HEK293 (cell line): ENCODE results near the gene TMEM35B.

Experiments used
- CTCF ChIA-PET: fragments of 350-600 bp; formaldehyde crosslinking; extraction: SDS; loops from one replicate; lab custom pipeline; 2021; ENCODE audit warnings: antibody characterized with exemption; lab: Yijun Ruan, JAX
- POLR2A ChIA-PET: fragments of 300-600 bp; formaldehyde crosslinking; extraction: SDS; loops from one replicate; lab custom pipeline; 2020; ENCODE audit warnings: antibody characterized with exemption, inconsistent platforms; lab: Yijun Ruan, JAX
- H3K27ac ChIP-seq: fragments of 200-500 bp; sonication (Bioruptor generic); 2 replicates; pipeline ENCODE4 v1.5.1; 2014; ENCODE audit warnings: low read depth, low read length, control low read depth, inconsistent platforms; ENCODE audit errors: extremely low read depth
- H3K36me3 ChIP-seq, 2 experiments: fragments of 200-500 bp in 1 of 2; sonication (Bioruptor generic) in 1 of 2; 1 replicate in 1 of 2; 2 replicates in 1 of 2; pipeline ENCODE4 v1.5.1; 2014 to 2017; ENCODE audit warnings: inconsistent platforms in 2 of 2, low read length in 2 of 2; ENCODE audit not compliant: control insufficient read depth in 2 of 2, insufficient read depth in 1 of 2
- H3K4me1 ChIP-seq: fragments of 200-500 bp; sonication (Bioruptor generic); 2 replicates; pipeline ENCODE4 v1.5.1; 2014; ENCODE audit warnings: mild to moderate bottlenecking, low read length, inconsistent platforms; ENCODE audit not compliant: control insufficient read depth, insufficient read depth
- H3K4me3 ChIP-seq: 2 replicates; pipeline ENCODE4 v1.5.1; 2011; ENCODE audit warnings: low read depth, mild to moderate bottlenecking, control low read depth, low read length, moderate library complexity
- H3K9me3 ChIP-seq: fragments of 200-500 bp; sonication (Bioruptor generic); 2 replicates; pipeline ENCODE4 v1.5.1; 2014; ENCODE audit warnings: low read depth, low read length, inconsistent platforms; ENCODE audit not compliant: control insufficient read depth, insufficient read depth
- PRDM1 ChIP-seq: fragments of 450-650 bp; formaldehyde crosslinking; IDR thresholded peaks from 2 replicates; pipeline ENCODE4; 2016; ENCODE audit warnings: missing biosample characterization, missing genetic modification characterization
- SP7 ChIP-seq: fragments of 450-650 bp; formaldehyde crosslinking; IDR thresholded peaks from 2 replicates; pipeline ENCODE4 v1.5.1; 2016; ENCODE audit warnings: missing biosample characterization, missing genetic modification characterization
- ZBTB1 ChIP-seq: fragments of 450-650 bp; formaldehyde crosslinking; IDR thresholded peaks from 2 replicates; pipeline ENCODE4 v1.5.1; 2016; ENCODE audit warnings: missing biosample characterization, missing genetic modification characterization
- ZBTB17 ChIP-seq: fragments of 450-650 bp; formaldehyde crosslinking; IDR thresholded peaks from 2 replicates; pipeline ENCODE4 v1.5.1; 2016; ENCODE audit warnings: missing biosample characterization, missing genetic modification characterization
- ZBTB20 ChIP-seq: fragments of 450-650 bp; formaldehyde crosslinking; IDR thresholded peaks from 2 replicates; pipeline ENCODE4 v1.5.1; 2016; ENCODE audit warnings: missing biosample characterization, missing genetic modification characterization
- ZNF214 ChIP-seq: fragments of 450-650 bp; formaldehyde crosslinking; IDR thresholded peaks from 2 replicates; pipeline ENCODE4 v1.5.1; 2017; ENCODE audit warnings: missing biosample characterization, mild to moderate bottlenecking, missing genetic modification characterization, borderline replicate concordance
- ZNF23 ChIP-seq: fragments of 450-650 bp; formaldehyde crosslinking; IDR thresholded peaks from 2 replicates; pipeline ENCODE4 v1.5.1; 2016; ENCODE audit warnings: missing biosample characterization, missing genetic modification characterization, borderline replicate concordance
- ZNF335 ChIP-seq: fragments of 450-650 bp; formaldehyde crosslinking; conservative IDR thresholded peaks from 2 replicates; pipeline ENCODE4 v1.5.1; 2016; ENCODE audit warnings: missing biosample characterization, missing genetic modification characterization
- ZNF350 ChIP-seq: fragments of 450-650 bp; formaldehyde crosslinking; IDR thresholded peaks from 2 replicates; pipeline ENCODE4 v1.5.0; 2017; ENCODE audit warnings: missing biosample characterization, mild to moderate bottlenecking, missing genetic modification characterization
- ZNF354C ChIP-seq: fragments of 450-650 bp; formaldehyde crosslinking; IDR thresholded peaks from 2 replicates; pipeline ENCODE4 v1.5.1; 2016; ENCODE audit warnings: missing biosample characterization, missing genetic modification characterization, low read depth, borderline replicate concordance
- ZNF391 ChIP-seq: fragments of 450-650 bp; formaldehyde crosslinking; IDR thresholded peaks from 2 replicates; pipeline ENCODE4 v1.5.1; 2016; ENCODE audit warnings: low read depth, missing biosample characterization, missing genetic modification characterization, borderline replicate concordance
- ZNF529 ChIP-seq: fragments of 450-650 bp; formaldehyde crosslinking; IDR thresholded peaks from 2 replicates; pipeline ENCODE4 v1.5.1; 2017; ENCODE audit warnings: missing genetic modification characterization, missing biosample characterization; ENCODE audit not compliant: insufficient replicate concordance
- ZNF623 ChIP-seq: fragments of 450-650 bp; formaldehyde crosslinking; IDR thresholded peaks from 2 replicates; pipeline ENCODE4 v1.5.1; 2016; ENCODE audit warnings: missing biosample characterization, missing genetic modification characterization
- ZNF629 ChIP-seq: fragments of 450-650 bp; formaldehyde crosslinking; IDR thresholded peaks from 2 replicates; pipeline ENCODE4 v1.5.1; 2017; ENCODE audit warnings: missing biosample characterization, missing genetic modification characterization
- ZNF776 ChIP-seq: fragments of 450-650 bp; formaldehyde crosslinking; IDR thresholded peaks from 2 replicates; pipeline ENCODE4 v1.5.0; 2017; ENCODE audit warnings: missing biosample characterization, missing genetic modification characterization, borderline replicate concordance
- ZNF792 ChIP-seq: fragments of 450-650 bp; formaldehyde crosslinking; IDR thresholded peaks from 2 replicates; pipeline ENCODE4 v1.5.1; 2016; ENCODE audit warnings: missing biosample characterization, missing genetic modification characterization
- TF ChIP-seq, protein P1 (sequence below): fragments of 450-650 bp; formaldehyde crosslinking; IDR thresholded peaks from 2 replicates; pipeline ENCODE4 v1.5.1; 2016; ENCODE audit warnings: missing biosample characterization, missing genetic modification characterization
- TF ChIP-seq, protein P2 (sequence below): fragments of 450-650 bp; formaldehyde crosslinking; IDR thresholded peaks from 2 replicates; pipeline ENCODE4 v1.5.1; 2016; ENCODE audit warnings: missing biosample characterization, missing genetic modification characterization
- TF ChIP-seq, protein P3 (sequence below): fragments of 450-650 bp; formaldehyde crosslinking; IDR thresholded peaks from 2 replicates; pipeline ENCODE4 v1.5.1; 2016; ENCODE audit warnings: missing biosample characterization, missing genetic modification characterization
- TF ChIP-seq, protein P4 (sequence below): fragments of 450-650 bp; formaldehyde crosslinking; IDR thresholded peaks from 2 replicates; pipeline ENCODE4 v1.5.1; 2016; ENCODE audit warnings: missing biosample characterization, missing genetic modification characterization, low read depth
- TF ChIP-seq, protein P5 (sequence below): fragments of 450-650 bp; formaldehyde crosslinking; IDR thresholded peaks from 2 replicates; pipeline ENCODE4 v1.5.1; 2016; ENCODE audit warnings: missing biosample characterization, missing genetic modification characterization
- TF ChIP-seq, protein P6 (sequence below): sonication (generic); formaldehyde crosslinking; IDR thresholded peaks from 2 replicates; pipeline ENCODE4 v1.8.1; 2022; ENCODE audit warnings: mild to moderate bottlenecking, moderate library complexity, missing genetic modification reagents

The TMEM35B gene

DNA sequence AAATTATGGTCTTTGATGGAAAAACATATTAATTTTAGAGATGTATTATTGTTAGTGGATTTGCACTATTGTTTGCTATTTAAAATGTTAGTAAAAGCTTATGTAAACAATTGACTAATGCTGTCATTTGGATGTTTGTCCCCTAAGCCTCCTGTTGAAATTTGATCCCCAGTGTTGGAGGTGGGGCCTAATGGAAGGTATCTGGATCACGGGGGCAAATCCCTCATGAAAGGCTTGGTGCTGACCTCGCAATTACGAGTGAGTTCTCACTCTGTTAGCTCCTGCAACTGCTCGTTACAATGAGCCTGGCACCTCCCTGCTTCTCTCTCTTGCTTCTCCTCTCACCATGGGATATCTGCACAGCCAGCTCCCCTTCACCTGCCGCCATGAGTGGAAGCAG lies 14.3 kb downstream of the TMEM35B start (continued):
- TF ChIP-seq ZNF354C (tag by site-specific recombination) (no peak), ZNF214 (no peak), ZBTB17 (tag by site-specific recombination) (0 out of 2 replicates have a peak, but pooled peaks have one; percentile 24), ZNF629 (no peak), ZNF350 (no peak), ZNF335 (tag by site-specific recombination) (no peak), PRDM1 (tag by site-specific recombination) (no peak), ZNF623 (tag by site-specific recombination) (no peak), ZBTB20 (no peak), ZNF23 (tag by site-specific recombination) (no peak), ZNF391 (tag by site-specific recombination) (no peak), ZBTB1 (tag by site-specific recombination) (no peak), SP7 (tag by site-specific recombination) (no peak)
- TF ChIP-seq, protein P1, sequence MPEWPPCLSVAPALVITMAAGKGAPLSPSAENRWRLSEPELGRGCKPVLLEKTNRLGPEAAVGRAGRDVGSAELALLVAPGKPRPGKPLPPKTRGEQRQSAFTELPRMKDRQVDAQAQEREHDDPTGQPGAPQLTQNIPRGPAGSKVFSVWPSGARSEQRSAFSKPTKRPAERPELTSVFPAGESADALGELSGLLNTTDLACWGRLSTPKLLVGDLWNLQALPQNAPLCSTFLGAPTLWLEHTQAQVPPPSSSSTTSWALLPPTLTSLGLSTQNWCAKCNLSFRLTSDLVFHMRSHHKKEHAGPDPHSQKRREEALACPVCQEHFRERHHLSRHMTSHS (tag by site-specific recombination) = no peak
- TF ChIP-seq, protein P2, sequence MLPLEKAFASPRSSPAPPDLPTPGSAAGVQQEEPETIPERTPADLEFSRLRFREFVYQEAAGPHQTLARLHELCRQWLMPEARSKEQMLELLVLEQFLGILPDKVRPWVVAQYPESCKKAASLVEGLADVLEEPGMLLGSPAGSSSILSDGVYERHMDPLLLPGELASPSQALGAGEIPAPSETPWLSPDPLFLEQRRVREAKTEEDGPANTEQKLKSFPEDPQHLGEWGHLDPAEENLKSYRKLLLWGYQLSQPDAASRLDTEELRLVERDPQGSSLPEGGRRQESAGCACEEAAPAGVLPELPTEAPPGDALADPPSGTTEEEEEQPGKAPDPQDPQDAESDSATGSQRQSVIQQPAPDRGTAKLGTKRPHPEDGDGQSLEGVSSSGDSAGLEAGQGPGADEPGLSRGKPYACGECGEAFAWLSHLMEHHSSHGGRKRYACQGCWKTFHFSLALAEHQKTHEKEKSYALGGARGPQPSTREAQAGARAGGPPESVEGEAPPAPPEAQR (tag by site-specific recombination) = no peak
- TF ChIP-seq, protein P3, sequence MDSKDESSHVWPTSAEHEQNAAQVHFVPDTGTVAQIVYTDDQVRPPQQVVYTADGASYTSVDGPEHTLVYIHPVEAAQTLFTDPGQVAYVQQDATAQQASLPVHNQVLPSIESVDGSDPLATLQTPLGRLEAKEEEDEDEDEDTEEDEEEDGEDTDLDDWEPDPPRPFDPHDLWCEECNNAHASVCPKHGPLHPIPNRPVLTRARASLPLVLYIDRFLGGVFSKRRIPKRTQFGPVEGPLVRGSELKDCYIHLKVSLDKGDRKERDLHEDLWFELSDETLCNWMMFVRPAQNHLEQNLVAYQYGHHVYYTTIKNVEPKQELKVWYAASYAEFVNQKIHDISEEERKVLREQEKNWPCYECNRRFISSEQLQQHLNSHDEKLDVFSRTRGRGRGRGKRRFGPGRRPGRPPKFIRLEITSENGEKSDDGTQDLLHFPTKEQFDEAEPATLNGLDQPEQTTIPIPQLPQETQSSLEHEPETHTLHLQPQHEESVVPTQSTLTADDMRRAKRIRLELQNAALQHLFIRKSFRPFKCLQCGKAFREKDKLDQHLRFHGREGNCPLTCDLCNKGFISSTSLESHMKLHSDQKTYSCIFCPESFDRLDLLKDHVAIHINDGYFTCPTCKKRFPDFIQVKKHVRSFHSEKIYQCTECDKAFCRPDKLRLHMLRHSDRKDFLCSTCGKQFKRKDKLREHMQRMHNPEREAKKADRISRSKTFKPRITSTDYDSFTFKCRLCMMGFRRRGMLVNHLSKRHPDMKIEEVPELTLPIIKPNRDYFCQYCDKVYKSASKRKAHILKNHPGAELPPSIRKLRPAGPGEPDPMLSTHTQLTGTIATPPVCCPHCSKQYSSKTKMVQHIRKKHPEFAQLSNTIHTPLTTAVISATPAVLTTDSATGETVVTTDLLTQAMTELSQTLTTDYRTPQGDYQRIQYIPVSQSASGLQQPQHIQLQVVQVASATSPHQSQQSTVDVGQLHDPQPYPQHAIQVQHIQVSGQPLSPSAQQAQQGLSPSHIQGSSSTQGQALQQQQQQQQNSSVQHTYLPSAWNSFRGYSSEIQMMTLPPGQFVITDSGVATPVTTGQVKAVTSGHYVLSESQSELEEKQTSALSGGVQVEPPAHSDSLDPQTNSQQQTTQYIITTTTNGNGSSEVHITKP (tag by site-specific recombination) = no peak
- TF ChIP-seq, protein P4, sequence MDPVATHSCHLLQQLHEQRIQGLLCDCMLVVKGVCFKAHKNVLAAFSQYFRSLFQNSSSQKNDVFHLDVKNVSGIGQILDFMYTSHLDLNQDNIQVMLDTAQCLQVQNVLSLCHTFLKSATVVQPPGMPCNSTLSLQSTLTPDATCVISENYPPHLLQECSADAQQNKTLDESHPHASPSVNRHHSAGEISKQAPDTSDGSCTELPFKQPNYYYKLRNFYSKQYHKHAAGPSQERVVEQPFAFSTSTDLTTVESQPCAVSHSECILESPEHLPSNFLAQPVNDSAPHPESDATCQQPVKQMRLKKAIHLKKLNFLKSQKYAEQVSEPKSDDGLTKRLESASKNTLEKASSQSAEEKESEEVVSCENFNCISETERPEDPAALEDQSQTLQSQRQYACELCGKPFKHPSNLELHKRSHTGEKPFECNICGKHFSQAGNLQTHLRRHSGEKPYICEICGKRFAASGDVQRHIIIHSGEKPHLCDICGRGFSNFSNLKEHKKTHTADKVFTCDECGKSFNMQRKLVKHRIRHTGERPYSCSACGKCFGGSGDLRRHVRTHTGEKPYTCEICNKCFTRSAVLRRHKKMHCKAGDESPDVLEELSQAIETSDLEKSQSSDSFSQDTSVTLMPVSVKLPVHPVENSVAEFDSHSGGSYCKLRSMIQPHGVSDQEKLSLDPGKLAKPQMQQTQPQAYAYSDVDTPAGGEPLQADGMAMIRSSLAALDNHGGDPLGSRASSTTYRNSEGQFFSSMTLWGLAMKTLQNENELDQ (tag by site-specific recombination) = no peak
- TF ChIP-seq, all 188 proteins: peak for 6

DNA sequence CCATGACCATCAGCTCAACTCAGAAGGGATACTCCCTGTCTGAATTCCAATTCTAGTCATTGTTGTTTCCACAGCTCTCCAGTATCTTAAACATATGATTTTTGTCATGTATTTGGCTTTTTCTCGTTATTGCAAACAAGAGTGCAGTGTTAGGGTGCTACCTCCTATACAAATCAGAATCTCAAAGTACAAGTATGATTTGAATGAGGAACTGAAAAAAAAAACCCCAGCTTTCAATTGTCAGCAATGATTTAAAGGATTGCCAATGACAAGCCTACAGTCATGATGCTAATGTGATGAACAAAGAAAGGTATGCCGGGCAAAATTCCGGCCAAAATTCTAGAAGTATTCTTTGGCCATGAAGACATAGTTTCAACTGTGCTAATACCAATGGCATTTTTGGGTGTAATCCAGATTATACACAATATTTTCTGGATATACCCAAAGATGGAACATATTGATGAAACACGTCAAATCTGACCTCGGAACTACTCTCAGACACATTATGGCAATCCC lies 14.9 kb downstream of the TMEM35B start:
- H3K27ac ChIP-seq = no peak overlapping the region
- no peaks in the 10 kb centered on the region for H3K4me1 ChIP-seq
- H3K36me3 ChIP-seq = no peaks in the 10 kb centered on the region
- ChIA-PET CTCF (interaction anchor here (0.6 kb wide), 1 partner anchor 330 kb away, joined by 3 read pairs; no protein-coding TSS in a partner anchor), POLR2A (interaction anchor here (1.7 kb wide), 1 partner anchor 15 kb away, joined by 5 read pairs; the partner anchor contains the start of gene TMEM35B)
- H3K9me3 ChIP-seq = no peaks in the 10 kb centered on the region
- H3K4me3 ChIP-seq = no peak overlapping the region
- TF ChIP-seq, protein P5, sequence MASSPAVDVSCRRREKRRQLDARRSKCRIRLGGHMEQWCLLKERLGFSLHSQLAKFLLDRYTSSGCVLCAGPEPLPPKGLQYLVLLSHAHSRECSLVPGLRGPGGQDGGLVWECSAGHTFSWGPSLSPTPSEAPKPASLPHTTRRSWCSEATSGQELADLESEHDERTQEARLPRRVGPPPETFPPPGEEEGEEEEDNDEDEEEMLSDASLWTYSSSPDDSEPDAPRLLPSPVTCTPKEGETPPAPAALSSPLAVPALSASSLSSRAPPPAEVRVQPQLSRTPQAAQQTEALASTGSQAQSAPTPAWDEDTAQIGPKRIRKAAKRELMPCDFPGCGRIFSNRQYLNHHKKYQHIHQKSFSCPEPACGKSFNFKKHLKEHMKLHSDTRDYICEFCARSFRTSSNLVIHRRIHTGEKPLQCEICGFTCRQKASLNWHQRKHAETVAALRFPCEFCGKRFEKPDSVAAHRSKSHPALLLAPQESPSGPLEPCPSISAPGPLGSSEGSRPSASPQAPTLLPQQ (tag by site-specific recombination) = no peak
- TF ChIP-seq ZNF529 (tag by site-specific recombination) (no peak), ZNF776 (tag by site-specific recombination) (no peak), ZNF391 (tag by site-specific recombination) (no peak), ZNF792 (tag by site-specific recombination) (no peak)
- TF ChIP-seq, protein P6, sequence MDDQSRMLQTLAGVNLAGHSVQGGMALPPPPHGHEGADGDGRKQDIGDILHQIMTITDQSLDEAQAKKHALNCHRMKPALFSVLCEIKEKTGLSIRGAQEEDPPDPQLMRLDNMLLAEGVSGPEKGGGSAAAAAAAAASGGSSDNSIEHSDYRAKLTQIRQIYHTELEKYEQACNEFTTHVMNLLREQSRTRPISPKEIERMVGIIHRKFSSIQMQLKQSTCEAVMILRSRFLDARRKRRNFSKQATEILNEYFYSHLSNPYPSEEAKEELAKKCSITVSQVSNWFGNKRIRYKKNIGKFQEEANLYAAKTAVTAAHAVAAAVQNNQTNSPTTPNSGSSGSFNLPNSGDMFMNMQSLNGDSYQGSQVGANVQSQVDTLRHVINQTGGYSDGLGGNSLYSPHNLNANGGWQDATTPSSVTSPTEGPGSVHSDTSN (CRISPR knock-in tag) = no peak
